Activated CD4-positive, alpha-beta memory T cell treated with anti-CD3 and anti-CD28 coated beads, Interleukin-2, amount 10 ng/mL, durations not matched to agents 7 days and 5 days (primary cell): ENCODE results near the gene CADPS. TPM values are rescaled to one million over a fixed set of nuclear protein-coding genes. Genes with fewer than 3 reads are reported as not detected.

ENCODE experiments used
- CTCF ChIA-PET: fragments of 350-600 bp; sonication (Branson Sonifier 250); formaldehyde crosslinking; loops from one replicate; lab custom pipeline; 2021; ENCODE audit warnings: antibody characterized with exemption, inconsistent platforms; lab: Charles Lee
- POLR2A ChIA-PET: fragments of 350-600 bp; sonication (Branson Sonifier 250); formaldehyde crosslinking; loops from one replicate; lab custom pipeline; 2021; ENCODE audit warnings: antibody characterized with exemption; lab: Charles Lee
- DNase-seq: peaks from one replicate; pipeline ENCODE4 v3.0.0-alpha.2; 2020
- H3K27ac Mint-ChIP-seq: one replicate; pipeline ENCODE4 v1.8.0; 2021; ENCODE audit warnings: mild to moderate bottlenecking, mixed read lengths
- H3K27me3 Mint-ChIP-seq: one replicate; pipeline ENCODE4 v1.8.0; 2021; ENCODE audit warnings: mixed read lengths
- H3K36me3 Mint-ChIP-seq: one replicate; pipeline ENCODE4 v1.8.0; 2021; ENCODE audit warnings: low read depth, mixed read lengths
- H3K4me1 Mint-ChIP-seq: one replicate; pipeline ENCODE4 v1.8.0; 2021; ENCODE audit warnings: mixed read lengths
- H3K4me3 Mint-ChIP-seq: one replicate; pipeline ENCODE4 v1.8.0; 2021; ENCODE audit warnings: mild to moderate bottlenecking, mixed read lengths
- H3K9me3 Mint-ChIP-seq: one replicate; pipeline ENCODE4 v1.8.0; 2021; ENCODE audit warnings: mixed read lengths
- total RNA-seq, 2 experiments: library from RNA; stranded (reverse); gene quantifications; one replicate each; pipeline ENCODE4 v1.2.3, GENCODE V29; 2021

CADPS gene
- total RNA-seq, 2 experiments from 2014 or later: not detected

DNA sequence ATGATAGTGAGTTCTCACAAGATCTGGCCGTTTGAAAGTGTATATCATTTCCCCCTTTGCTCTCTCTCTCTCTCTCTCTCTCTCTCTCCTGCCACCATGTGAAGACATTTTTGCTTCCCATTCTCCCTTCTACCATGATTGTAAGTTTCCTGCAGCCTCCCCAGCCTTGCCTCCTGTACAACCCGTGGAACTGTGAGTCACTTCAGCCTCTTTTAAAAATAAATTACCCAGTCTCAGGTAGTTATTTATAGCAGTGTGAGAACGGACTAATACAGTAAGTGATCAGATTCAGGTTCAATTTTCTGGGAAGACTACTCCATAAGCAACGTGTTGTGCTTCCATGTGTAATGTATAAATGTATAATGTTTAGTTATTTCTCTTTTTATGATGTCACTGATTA lies 29.2 kb downstream of the CADPS start:
- CTCF ChIA-PET: no interaction called here
- no peak overlapping the region for H3K27ac Mint-ChIP-seq
- H3K9me3 Mint-ChIP-seq: peaks cover 1% of the 10 kb centered on the region
- POLR2A ChIA-PET: no interaction called here
- H3K4me1 Mint-ChIP-seq: no peaks in the 10 kb centered on the region
- no peak overlapping the region for H3K4me3 Mint-ChIP-seq
- DNase-seq: no peak
- H3K27me3 Mint-ChIP-seq: no peaks in the 10 kb centered on the region
- H3K36me3 Mint-ChIP-seq: no peaks in the 10 kb centered on the region

GRCh38 chr3:62843508-62843907 lies 31.7 kb downstream of the CADPS start:
- Mint-ChIP-seq H3K9me3 (peaks cover 1% of the 10 kb centered on the region), H3K36me3 (no peaks in the 10 kb centered on the region), H3K27me3 (no peaks in the 10 kb centered on the region), H3K4me1 (no peaks in the 10 kb centered on the region), H3K27ac (no peak overlapping the region), H3K4me3 (no peak overlapping the region)
- ChIA-PET POLR2A (no interaction called here), CTCF (no interaction called here)
- DNase-seq: no peak

DNA sequence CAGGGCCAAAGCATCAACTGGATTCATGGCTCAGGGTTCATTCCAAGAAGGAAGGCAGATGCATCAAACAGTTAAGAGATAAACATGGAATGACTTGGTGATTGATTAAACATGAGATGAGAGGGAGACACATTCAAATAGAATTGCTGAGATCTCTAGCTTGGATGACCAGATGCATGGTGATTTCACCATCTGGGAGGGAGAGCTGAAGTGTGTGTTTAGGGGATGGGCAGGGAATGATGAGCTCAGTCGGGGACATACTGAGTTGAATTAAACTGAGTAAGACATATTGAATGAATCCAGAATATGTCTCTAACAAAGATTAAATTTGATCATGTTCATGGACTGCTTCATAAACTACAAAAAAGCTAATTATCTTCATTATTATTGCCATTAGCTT lies 35.5 kb downstream of the CADPS start:
- Mint-ChIP-seq H3K27me3 (no peaks in the 10 kb centered on the region), H3K4me3 (no peak overlapping the region), H3K27ac (no peak overlapping the region), H3K9me3 (no peaks in the 10 kb centered on the region), H3K4me1 (no peaks in the 10 kb centered on the region), H3K36me3 (no peaks in the 10 kb centered on the region)
- POLR2A ChIA-PET: no interaction called here
- CTCF ChIA-PET: no interaction called here
- DNase-seq: no peak

DNA sequence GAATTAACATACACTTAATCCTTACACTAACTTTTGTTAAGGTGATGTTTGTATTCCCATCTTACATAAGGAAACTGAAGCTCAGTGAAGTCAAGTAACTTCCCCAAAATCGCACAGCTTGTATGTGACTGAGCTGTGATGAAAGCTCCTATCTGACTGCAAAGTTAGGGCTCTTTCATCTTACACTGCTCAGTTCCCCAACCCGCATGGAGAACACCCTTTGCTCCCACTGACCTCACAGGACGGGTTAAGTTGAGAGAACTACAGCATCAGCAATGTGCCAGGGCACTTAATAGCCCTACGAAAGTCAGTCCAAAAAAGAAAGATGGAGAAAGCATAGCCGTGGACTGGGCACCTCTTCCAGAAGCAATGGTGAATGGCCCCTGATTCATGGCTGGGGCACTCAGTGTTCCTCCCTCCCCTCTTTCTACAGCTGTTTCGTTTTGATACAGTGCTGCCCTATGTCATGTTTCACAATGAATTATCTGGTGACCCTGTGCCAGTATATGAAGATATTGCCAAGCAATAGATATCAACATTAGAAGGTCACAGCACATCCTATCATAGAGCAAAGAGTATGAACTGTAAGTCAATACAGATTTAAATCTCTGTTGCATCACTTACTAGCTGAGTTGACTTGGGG lies 38.0 kb downstream of the CADPS start:
- Mint-ChIP-seq H3K27ac (no peak overlapping the region), H3K4me1 (no peaks in the 10 kb centered on the region), H3K27me3 (no peaks in the 10 kb centered on the region), H3K36me3 (no peaks in the 10 kb centered on the region), H3K9me3 (no peaks in the 10 kb centered on the region), H3K4me3 (no peak overlapping the region)
- ChIA-PET CTCF (no interaction called here), POLR2A (no interaction called here)
- DNase-seq: no peak

GRCh38 chr3:62835554-62836236 lies 39.5 kb downstream of the CADPS start:
- Mint-ChIP-seq H3K27ac (no peak overlapping the region), H3K9me3 (no peaks in the 10 kb centered on the region), H3K4me1 (no peaks in the 10 kb centered on the region), H3K36me3 (no peaks in the 10 kb centered on the region), H3K27me3 (no peaks in the 10 kb centered on the region), H3K4me3 (no peak overlapping the region)
- no peak for DNase-seq
- POLR2A ChIA-PET: no interaction called here
- CTCF ChIA-PET: no interaction called here

DNA sequence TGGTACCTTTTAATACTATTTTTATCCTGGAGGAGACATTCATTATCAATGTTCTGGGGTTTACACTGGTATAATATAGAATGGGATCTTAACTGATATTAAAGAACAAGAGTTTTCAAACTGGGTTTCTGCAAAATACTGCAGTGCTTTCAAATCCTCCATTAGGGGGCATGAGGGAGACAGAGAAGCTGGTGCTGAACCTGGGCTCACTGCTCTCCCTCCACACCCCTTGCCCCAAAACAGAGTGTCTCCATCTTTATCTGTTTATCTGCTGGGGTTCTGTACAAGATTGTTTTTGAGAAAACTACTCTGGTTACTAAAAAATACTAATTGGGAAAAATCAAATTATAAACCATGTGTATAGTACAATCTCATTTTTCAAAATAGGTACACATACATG lies 41.7 kb downstream of the CADPS start:
- H3K9me3 Mint-ChIP-seq: no peaks in the 10 kb centered on the region

DNA sequence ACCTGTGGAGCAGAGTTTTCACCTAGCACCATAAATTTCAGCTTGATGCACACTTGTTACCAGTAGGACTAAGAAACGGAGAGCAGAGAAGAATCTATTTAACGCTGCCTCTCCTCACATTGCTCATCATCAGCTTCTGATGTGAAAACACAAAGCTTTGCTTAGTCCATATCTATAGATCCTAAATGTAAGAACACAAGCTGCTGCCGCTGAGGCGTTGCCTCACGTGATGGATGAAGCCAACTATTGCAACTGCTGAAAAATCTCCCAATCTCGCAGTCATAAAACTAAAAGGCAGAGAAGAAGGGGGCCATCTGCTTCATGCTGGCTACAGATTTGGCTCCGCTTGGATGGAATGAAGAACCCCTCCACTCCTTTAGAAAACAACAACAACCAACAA lies 42.7 kb downstream of the CADPS start:
- ChIA-PET POLR2A (no interaction called here), CTCF (no interaction called here)
- Mint-ChIP-seq H3K9me3 (no peaks in the 10 kb centered on the region), H3K27me3 (no peaks in the 10 kb centered on the region), H3K27ac (no peak overlapping the region), H3K4me3 (no peak overlapping the region), H3K36me3 (no peaks in the 10 kb centered on the region), H3K4me1 (no peaks in the 10 kb centered on the region)
- DNase-seq: no peak

More for the DNA sequence above, 41.7 kb downstream of the CADPS start:
- Mint-ChIP-seq H3K36me3 (no peaks in the 10 kb centered on the region), H3K4me1 (no peaks in the 10 kb centered on the region), H3K27me3 (no peaks in the 10 kb centered on the region), H3K4me3 (no peak overlapping the region), H3K27ac (no peak overlapping the region)
- no peak for DNase-seq
- POLR2A ChIA-PET: no interaction called here
- CTCF ChIA-PET: interaction anchor here (0.5 kb wide), 1 partner anchor 1739 kb away, joined by 3 read pairs; no protein-coding TSS in a partner anchor

- no peak overlapping the region for H3K4me3 Mint-ChIP-seq
- no peaks in the 10 kb centered on the region for H3K27me3 Mint-ChIP-seq
- CTCF ChIA-PET: no interaction called here
- POLR2A ChIA-PET: no interaction called here
- DNase-seq: no peak
- H3K4me1 Mint-ChIP-seq: no peaks in the 10 kb centered on the region
- H3K27ac Mint-ChIP-seq: no peak overlapping the region
- H3K9me3 Mint-ChIP-seq: no peaks in the 10 kb centered on the region
- no peaks in the 10 kb centered on the region for H3K36me3 Mint-ChIP-seq
These were observed 44.4 kb downstream of the CADPS start for GRCh38 chr3:62830727-62831322.

- no peak for DNase-seq
- no peak overlapping the region for H3K4me3 Mint-ChIP-seq
- no peaks in the 10 kb centered on the region for H3K9me3 Mint-ChIP-seq
- no peaks in the 10 kb centered on the region for H3K4me1 Mint-ChIP-seq
- ChIA-PET POLR2A (no interaction called here), CTCF (interaction anchor here (0.6 kb wide), 1 partner anchor 161 kb away, joined by 3 read pairs; no protein-coding TSS in a partner anchor)
- no peak overlapping the region for H3K27ac Mint-ChIP-seq
- H3K27me3 Mint-ChIP-seq: no peaks in the 10 kb centered on the region
- H3K36me3 Mint-ChIP-seq: no peaks in the 10 kb centered on the region
These were observed 47.7 kb downstream of the CADPS start for GRCh38 chr3:62827550-62827949.

GRCh38 chr3:62824965-62825592 lies 50.1 kb downstream of the CADPS start:
- H3K9me3 Mint-ChIP-seq: no peaks in the 10 kb centered on the region
- no peak for DNase-seq
- no peaks in the 10 kb centered on the region for H3K4me1 Mint-ChIP-seq
- no peak overlapping the region for H3K27ac Mint-ChIP-seq
- ChIA-PET POLR2A (no interaction called here), CTCF (no interaction called here)
- H3K36me3 Mint-ChIP-seq: no peaks in the 10 kb centered on the region
- no peaks in the 10 kb centered on the region for H3K27me3 Mint-ChIP-seq
- no peak overlapping the region for H3K4me3 Mint-ChIP-seq

DNA sequence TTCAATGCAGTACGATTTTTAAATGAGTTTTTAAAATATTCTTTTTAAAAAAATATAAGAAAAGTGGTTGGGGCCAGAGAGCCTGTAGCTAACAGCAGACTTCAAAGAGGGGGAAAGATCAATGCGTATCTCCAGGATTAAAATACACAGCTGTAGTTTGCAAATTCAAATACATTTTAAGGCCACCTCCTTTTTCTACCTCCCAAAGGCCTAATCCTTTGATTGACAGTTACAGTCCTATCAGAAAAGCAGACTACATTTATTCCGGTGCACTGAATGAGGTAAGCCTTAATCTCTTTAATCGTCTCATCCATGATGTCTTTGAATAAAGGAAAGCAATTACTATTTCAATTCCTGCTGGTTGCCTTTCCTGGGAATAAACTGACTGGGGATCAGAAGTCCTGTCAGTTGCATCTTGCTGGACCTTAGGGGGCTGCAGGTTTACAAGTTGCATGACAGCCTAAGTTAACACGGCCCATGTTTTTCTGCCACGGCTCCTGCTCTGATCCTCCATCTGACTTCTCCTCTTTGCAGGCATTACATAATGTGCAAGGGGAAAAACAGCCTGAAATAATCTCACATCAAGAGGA lies 51.7 kb downstream of the CADPS start:
- H3K4me3 Mint-ChIP-seq: no peak overlapping the region
- no peak overlapping the region for H3K27ac Mint-ChIP-seq
- H3K27me3 Mint-ChIP-seq: no peaks in the 10 kb centered on the region
- ChIA-PET POLR2A (no interaction called here), CTCF (no interaction called here)
- no peak for DNase-seq
- H3K36me3 Mint-ChIP-seq: no peaks in the 10 kb centered on the region
- no peaks in the 10 kb centered on the region for H3K4me1 Mint-ChIP-seq
- H3K9me3 Mint-ChIP-seq: no peaks in the 10 kb centered on the region

DNA sequence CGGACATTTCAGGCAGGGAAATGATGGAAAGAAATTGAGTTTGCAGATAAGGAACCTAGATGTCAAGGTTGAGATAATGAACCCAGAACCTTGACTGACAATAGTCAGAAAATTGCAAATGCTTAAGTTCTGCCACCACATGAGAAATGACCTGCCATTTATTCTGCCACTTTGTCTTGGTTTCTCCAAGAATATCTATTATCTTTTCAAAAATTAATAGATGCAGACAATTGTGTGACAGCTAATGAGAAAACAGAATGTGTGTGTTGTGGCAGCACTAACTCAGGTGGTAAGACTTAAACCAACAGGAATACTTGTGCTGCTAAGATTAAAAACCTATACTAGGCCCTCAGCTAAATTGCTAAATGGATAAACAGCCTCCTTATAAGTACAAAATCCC lies 52.3 kb downstream of the CADPS start:
- no peaks in the 10 kb centered on the region for H3K27me3 Mint-ChIP-seq
- ChIA-PET POLR2A (no interaction called here), CTCF (no interaction called here)
- H3K36me3 Mint-ChIP-seq: no peaks in the 10 kb centered on the region
- no peak overlapping the region for H3K4me3 Mint-ChIP-seq
- H3K4me1 Mint-ChIP-seq: peaks cover 3% of the 10 kb centered on the region
- no peak for DNase-seq
- no peak overlapping the region for H3K27ac Mint-ChIP-seq
- no peaks in the 10 kb centered on the region for H3K9me3 Mint-ChIP-seq

- DNase-seq: no peak
- Mint-ChIP-seq H3K4me3 (no peak overlapping the region), H3K27ac (no peak overlapping the region), H3K9me3 (no peaks in the 10 kb centered on the region), H3K36me3 (no peaks in the 10 kb centered on the region), H3K27me3 (no peaks in the 10 kb centered on the region), H3K4me1 (peaks cover 9% of the 10 kb centered on the region)
- CTCF ChIA-PET: no interaction called here
- POLR2A ChIA-PET: no interaction called here
These were observed 56.9 kb downstream of the CADPS start for GRCh38 chr3:62818347-62818746.
